ENCODE data around the gene ARFRP1. TPM values are rescaled to one million over a fixed set of nuclear protein-coding genes. Genes with fewer than 3 reads are reported as not detected.
"Not testable (repeated sequence)": the region's sequence is repeated elsewhere in the genome, so short reads cannot be mapped to it uniquely, and the experiment has no call there.

The ARFRP1 gene
- total RNA-seq, 1 donor from 2014 or later, result 55.7 TPM

DNA sequence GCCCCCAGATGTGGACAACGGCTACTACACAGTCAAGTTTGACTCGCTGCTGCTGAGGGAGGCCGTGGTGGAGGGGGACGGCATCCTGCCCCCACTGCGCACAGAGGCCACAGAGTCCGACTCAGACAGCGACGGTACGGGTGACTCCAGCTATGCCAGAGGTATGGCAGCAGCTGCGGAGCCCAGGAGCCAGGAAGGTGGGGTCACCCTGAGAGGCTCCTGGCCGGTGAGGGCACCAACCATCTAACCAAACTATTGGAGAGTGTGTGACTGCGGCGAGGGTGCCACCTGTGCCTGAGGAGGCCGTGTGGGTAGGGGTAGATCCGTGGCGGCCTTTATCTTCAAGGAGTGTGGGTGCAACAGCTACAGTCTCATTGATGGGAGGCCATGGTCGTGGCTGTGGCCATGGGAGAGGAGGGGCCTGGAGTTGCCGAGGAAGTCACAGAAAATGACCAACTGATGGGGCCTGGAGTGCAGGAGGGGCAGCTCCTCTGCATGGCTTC lies 25.9 kb upstream of the ARFRP1 start:
- no peak for DNase-seq (ENCODE audit: extremely low read depth, low read depth, low spot score)

DNA sequence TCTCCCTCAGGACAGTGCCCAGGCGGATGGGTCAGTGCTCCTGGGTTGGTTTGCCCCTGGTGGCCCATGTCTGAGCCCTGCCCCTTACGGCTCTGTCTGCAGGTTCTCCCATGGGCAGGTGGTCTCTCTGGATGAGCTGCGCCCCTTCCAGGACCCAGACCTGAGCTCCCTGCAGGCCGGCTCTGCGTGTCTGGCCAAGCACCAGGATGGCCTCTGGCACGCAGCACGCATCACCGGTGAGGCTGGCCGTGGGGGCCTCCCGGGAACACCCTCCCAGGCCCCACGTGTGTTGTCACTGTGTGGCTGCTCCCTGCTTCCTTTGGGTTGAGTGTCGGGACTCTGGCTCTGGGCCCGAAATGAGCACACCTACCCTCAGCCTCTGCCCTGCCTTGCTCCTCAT lies 25.3 kb upstream of the ARFRP1 start:
- no peak for DNase-seq (ENCODE audit: extremely low read depth, low read depth, low spot score)

DNA sequence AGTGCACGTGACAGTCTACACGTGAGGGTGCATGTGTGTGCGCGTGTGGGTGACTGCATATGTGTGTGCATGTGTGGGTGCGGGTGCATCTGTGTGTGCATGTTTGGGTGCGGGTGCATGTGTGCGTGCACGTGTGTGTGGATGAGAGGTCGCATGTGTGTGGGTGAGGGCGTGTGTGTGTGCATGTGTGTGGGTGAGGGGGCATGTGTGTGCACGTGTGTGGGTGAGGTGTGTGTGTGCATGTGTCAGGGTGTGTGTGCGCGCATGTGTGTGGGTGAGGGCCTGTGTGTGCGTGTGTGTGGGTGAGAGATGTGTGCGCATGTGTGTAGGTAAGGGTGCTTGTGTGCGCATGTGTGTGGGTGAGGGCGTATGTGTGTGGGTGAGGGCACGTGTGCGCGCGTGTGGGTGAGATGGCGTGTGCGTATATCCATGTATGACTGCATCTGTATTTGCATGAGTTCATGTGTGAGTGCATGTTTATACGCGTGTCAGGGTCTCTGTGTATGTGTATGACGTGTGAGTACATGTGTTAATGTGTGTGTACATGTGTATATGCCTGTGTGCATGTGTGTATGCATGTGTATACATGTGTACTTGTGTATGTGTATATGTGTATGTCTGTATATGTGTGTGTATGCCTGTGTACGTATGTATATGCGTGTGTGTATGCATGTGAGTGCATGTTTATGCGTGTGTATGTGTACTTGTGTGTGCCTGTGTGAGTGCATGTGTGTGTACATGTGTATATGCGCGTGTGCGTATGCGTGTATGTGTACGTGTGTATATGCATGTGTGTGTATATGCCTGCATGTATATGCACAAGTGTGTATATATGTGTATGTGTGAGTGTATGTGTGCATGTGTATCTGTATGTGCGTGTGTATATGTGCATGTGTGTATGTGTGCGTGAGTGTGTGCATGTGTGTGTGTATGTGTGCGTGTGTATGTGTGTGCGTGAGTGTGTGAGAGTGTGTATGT lies 24.6 kb upstream of the ARFRP1 start:
- DNase-seq (ENCODE audit: extremely low read depth, low read depth, low spot score), result no peak

DNA sequence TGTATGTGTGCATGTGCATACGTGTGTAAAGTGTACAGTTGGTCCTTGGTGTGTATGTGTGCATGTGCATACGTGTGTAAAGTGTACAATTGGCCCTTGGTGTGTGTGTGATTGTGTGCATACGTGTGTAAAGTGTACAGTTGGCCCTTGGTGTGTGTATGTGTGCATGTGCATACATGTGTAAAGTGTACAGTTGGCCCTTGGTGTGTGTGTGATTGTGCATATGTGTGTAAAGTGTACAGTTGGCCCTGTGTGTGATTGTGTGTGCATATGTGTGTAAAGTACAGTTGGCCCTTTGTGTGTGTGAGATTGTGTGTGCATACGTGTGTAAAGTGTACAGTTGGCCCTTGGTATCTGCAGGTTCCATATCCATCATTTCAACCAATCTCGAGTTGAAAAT lies 23.6 kb upstream of the ARFRP1 start:
- DNase-seq (ENCODE audit: extremely low read depth, low read depth, low spot score), result no peak

DNA sequence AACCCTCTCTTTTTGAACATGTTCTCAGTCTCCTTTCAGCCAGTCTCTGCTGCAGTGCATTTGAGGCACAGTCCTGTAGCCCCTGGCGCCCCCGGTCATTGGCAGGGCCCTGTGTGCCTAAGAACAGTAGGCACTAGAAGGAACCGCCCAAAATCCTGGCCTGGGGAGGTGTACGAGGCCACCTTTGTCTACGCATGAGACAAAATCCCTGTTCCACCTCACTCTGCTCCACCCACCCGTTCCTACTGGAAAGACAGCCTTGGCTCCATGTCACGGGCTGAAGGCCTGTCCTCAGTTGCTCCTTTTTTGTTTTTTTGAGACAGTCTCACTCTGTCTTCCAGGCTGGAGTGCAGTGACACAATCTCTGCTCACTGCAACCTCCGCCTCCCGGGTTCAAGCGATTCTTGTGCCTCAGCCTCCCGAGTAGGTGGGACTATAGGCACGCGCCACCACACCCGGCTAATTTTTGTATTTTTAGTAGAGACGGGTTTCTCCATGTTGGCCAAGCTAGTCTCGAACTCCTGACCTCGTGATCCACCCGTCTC lies 22.5 kb upstream of the ARFRP1 start:
- not testable (repeated sequence) for DNase-seq (ENCODE audit: extremely low read depth, low read depth, low spot score)

DNA sequence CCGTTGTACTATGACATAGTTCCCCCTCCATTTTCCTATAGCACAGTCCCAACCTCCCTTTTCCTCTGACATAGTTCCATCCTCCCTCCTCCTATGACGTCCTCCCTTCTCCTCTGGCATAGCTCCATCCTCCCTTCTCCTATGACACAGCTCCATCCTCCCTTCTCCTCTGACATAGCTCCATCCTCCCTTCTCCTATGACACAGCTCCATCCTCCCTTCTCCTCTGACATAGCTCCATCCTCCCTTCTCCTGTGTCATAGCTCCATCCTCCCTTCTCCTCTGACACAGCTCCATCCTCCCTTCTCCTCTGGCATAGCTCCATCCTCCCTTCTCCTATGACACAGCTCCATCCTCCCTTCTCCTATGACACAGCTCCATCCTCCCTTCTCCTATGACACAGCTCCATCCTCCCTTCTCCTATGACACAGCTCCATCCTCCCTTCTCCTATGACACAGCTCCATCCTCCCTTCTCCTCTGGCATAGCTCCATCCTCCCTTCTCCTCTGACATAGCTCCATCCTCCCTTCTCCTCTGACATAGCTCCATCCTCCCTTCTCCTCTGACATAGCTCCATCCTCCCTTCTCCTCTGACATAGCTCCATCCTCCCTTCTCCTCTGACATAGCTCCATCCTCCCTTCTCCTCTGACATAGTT lies 15.3 kb upstream of the ARFRP1 start:
- not testable (repeated sequence) for DNase-seq (ENCODE audit: extremely low read depth, low read depth, low spot score)

DNA sequence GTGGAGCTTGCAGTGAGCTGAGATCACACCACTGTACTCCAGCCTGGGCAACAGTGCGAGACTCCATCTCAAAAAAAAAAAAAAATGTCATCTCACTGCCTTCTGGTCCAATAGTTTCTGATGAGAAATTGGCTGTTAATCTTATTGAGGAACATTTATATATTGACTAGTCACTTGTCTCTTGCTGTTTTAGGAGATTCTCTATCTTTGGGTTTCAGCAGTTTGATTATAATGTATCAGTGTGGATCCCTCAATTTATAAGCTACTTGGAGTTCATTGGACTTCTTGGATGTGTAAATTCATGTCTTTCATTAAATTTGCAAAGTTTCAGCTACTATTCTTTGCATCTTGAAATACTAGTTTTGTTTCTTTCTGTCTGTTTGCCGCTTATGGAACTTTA lies 11.2 kb upstream of the ARFRP1 start:
- no peak for DNase-seq (ENCODE audit: extremely low read depth, low read depth, low spot score)

DNA sequence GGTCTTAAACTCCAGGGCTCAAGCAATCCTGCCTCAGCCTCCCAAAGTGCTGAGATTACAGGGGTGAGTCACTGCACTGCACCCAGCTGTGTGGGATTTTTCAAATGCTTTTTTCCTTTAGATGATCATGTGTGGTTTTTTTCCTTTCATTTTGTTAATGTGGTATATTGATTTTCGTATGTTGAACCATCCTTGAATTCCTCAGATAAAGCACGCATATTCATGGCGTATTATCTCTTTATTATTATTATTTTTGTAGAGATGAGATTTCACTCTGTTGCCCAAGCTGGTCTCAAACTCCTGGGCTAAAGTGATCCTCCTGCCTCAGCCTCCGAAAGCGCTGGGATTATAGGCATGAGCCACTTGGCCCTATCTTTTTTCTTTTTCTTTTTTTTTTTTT lies 7.1 kb upstream of the ARFRP1 start:
- DNase-seq (ENCODE audit: extremely low read depth, low read depth, low spot score), result no peak

DNA sequence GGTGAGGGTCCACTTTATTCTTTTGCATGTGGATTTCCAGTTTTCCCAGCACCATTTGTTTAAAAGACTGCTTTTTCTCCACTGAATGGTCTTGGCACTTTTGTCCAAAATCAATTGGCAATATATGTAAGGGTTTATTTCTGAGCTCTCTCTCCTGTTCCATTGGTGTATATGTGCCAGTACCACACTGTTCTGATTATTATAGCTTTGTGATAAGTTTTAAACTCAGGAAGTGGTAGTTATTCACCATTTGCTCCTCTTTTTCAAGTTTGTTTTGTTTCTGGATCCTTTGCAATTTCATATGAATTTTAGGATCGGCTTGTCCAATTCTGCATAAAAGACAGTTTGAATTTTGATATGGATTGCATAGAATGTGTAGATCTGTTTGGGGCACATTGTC lies 4.4 kb upstream of the ARFRP1 start:
- DNase-seq (ENCODE audit: extremely low read depth, low read depth, low spot score), result no peak

DNA sequence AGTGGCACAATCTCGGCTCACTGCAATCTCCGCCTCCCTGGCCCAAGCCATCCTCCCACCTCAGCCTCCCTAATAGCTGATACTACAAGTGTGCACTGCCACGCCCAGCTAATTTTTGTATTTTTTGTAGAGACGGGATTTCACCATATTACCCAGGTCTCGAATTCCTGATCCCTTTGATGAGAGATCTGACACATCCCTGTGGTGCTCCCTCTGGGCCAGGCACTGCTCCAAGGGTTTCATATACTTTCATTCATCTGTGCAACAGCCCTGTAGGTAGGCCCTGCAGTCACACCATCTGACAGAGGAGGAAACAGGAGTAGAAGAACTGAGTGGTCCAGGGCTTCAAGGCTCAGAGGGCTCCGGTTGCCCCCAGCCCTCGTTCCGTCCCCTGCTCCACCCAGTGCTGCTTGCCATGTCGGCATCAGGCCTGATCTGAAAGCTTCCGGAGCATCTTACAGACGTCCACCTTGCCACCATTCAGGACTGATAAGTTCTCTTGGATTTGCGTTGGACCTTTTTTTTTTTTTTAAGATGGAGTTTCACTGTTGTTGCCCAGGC lies 3.4 kb upstream of the ARFRP1 start:
- DNase-seq (ENCODE audit: extremely low read depth, low read depth, low spot score), result no peak

DNA sequence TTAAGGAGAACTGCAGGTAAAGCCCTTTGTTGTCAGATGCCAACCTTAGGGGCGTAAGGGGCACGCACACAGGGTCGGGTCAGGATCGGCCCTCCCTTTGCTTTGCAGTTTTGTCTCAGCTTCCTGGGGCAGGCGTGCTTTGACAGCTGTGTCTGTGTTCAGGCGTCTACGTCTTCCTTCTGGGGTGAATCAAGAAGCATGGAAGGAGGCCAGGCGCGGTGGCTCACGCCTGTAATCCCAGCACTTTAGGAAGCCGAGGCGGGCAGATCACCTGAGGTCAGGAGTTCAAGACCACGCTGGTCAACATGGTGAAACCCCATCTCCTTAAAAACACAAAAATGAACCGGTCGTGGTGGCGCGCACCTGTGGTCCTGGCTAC lies 1.4 kb upstream of the ARFRP1 start:
- no peak for DNase-seq (ENCODE audit: extremely low read depth, low read depth, low spot score)

DNA sequence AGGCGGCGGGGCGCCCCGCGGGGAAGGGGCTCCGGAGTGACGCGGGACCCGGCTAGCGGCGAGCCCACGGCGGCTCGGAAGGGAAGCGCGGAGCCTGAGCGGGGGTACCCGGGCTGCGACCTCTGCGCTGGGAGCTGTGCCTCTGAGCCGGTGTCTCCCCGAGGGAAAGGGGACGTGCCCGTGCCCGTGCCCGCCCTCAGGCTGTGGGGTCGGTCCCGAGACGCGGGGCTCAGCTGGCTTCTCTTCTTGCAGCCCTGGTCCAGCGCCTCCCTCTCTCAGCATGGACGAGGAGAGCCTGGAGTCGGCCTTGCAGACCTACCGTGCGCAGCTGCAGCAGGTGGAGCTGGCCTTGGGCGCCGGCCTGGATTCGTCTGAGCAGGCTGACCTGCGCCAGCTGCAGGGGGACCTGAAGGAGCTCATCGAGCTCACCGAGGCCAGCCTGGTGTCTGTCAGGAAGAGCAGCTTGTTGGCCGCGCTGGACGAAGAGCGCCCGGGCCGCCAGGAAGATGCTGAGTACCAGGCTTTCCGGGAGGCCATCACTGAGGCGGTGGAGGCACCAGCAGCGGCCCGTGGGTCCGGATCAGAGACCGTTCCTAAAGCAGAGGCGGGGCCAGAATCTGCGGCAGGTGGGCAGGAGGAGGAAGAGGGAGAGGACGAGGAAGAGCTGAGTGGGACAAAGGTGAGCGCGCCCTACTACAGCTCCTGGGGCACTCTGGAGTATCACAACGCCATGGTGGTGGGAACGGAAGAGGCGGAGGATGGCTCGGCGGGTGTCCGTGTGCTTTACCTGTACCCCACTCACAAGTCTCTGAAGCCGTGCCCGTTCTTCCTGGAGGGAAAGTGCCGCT lies 749 bp upstream of the ARFRP1 start:
- no peak for DNase-seq (ENCODE audit: extremely low read depth, low read depth, low spot score)

DNA sequence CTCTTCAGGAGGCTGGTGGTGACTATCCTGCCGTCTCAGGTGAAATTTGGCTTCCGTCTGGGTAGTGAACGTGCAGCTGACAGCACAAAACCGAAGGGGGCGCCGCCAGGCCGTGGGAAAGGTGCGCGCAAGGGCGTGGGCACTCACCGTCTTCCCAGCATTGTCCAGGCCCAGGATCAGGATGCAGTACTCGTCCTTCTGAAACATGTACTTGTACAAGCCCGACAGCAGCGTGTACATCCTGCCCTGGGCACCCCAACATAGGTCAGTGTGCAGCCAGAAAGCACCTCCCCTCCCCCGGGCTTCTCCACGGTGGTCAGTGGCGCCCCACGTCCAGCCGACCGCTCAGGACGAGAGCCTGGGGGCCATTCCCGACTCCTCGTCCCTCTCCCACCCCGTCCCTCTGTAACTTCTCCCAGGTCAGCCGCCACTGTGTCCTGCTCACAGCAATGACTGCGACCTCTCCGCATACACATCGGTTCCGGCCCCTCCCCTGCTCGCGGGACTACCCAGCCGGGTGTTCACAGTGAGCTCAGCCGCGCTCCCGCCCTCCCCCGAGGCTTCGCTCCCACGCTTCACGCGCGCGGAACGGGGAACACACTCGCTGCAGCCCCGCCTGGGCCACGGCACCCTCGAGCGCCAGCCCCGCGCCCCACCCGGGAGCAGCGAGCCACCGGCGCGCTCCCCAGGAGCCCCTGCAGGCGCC lies 771 bp downstream of the ARFRP1 start:
- no peak for DNase-seq (ENCODE audit: extremely low read depth, low read depth, low spot score)

DNA sequence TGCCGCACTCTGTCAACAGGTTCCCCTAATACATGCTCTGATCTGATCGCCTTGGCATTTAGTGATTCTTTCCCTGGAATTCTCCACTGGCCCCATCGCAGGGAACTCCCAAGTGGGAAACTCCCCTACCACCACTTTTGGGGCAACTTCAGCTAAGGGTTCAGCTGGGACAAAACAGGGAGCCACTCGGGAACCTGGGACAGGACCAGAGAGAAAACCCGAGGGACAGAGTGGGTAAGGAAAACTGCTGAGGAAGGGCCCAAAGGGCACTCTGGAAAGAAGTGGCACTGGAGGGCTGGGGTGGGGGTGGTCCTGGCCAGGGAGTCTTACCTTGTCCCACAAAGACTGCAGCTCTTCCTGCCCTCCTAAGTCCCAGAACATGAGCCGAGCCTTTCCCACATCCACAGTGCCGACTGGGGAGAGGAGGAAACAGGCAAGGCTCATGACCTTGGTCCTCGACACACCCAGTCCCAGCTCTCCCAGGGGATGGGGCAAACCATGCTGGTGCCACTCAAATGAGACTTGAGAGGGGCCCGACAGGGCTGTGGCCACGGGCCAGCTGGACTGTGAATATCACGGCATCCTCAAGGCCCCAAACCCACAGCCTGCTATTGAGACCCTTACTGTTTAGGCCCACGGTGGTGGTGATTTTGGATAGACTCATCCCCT lies 1.6 kb downstream of the ARFRP1 start:
- no peak for DNase-seq (ENCODE audit: extremely low read depth, low read depth, low spot score)

DNA sequence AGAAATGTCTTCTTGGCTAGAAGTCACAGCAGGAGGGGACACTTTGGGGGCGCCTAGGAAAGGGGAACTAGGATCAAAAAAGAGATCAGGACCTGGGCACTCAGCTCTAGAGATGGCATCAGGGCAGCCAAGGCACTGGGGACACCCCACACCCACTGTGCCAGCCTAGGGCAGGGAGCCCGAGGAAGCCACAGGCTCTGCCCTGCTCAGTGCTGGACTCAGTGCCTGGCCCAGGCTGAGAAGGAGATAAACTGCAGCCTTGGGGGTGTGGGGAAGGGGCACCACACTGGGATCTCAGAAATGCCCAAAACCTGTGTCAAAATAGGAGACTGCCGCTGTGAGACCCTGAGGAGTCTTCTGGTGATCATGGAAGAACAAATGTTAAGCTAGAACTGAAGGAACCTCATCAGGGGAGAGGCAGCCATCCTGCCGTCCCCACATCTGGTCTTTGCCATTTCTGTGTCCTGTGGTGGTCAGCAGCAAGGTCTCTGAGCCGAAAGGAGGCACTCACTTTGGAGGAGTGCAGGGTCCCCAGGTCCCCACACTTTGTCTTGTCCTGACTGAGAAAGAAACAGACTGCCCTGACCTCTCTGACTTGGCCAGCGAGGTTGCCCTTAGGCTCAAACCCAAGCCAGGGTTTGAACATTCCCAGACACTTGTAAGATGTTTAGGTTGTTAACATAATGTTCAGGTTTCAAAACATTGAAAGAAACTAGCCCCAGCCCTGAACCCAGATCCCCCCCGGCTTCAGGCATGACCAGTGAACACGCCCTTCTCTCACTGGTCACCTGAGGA lies 2.3 kb downstream of the ARFRP1 start:
- no peak for DNase-seq (ENCODE audit: extremely low read depth, low read depth, low spot score)

DNA sequence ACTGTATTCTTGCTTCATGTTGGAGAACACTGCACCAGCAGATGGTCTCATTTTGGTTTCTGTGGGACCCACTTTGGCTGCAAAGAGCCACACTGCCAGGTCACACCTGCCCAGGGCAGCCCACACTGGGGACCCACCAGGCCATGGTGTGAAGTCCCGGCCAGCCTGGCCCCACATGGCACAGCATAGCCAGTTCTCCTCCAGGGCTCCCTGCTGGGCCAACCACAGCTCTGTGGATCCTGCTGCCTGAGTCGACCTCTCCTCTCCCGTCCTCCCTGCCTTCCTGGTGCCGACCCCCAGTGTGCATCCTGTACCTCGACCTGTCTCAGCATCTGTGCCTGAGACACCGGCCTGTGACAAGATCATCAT lies 3.0 kb downstream of the ARFRP1 start:
- DNase-seq (ENCODE audit: extremely low read depth, low read depth, low spot score), result no peak

DNA sequence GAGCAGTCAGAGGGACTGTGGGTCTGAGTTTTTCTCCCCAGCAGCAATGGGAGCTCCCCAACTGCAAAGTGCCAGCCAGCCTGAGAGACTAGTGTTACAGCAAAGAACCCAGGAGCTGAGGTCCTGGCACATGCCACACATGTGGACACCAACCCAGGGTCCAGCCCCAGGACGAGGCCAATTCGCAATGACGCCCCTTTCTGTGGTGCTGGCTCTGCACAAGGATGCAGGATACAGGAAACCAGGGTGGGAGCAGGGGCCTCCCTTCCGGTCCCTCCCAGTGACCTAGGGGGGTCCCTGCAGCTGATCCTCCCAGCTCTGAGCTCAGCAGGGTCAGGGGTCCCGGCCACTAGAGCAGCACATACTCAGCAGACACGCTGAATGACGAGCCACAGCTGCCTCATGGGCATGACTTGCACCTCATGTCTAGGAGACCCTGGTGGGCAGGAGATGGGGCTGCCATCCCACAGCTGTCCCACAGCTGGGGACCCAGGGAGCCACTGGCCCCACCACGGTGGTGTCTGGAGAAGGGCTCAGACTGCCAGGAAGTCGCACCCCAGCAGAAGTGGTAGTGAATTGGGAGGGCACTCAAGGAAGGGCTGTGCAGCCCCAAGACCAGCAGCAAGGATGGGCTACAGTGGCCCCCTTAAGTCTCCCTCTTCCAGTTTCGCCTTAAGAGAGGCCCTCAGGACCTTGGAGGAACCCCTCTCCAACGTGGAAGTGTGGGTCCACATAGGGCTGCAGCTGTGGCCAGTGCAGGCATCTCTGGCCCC lies 3.6 kb downstream of the ARFRP1 start:
- DNase-seq (ENCODE audit: extremely low read depth, low read depth, low spot score), result no peak

DNA sequence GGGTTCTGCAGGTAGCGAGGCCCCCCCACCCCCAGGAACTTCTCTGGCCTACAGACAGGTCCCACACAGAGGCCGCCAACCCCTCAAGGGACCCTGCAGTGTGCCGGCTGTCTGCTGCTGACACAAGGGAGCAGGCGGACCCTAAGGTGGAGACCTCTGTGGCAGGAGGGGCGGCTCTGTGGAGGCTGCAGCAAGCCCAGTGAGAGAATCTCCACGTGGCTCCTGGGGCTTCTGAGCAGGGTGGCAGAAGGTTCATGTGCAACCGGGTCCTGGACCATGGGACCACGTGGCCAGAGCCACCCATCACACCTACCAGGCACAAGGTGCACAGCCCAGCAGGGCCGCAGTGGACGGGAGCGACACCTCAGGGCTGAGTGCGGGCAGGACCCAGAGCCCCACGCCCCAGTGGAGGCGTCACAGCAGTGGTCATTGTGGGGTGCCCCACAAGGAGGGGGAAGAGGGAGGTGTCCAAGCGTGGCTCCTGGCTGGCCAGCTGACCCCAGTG lies 4.3 kb downstream of the ARFRP1 start:
- no peak for DNase-seq (ENCODE audit: extremely low read depth, low read depth, low spot score)

Measured in glomerular endothelial cell (primary cell).